Small intestine (tissue), 7 donors: ENCODE results near the gene CCDC71. TPM values are rescaled to one million over a fixed set of nuclear protein-coding genes. Genes with fewer than 3 reads are reported as not detected.

Experiments used
- DNase-seq, 2 donors: peaks; one replicate each; pipeline versions ENCODE4 v3.0.0 to v3.0.0-alpha.2; 2013
- FAIRE-seq: peaks from 2 replicates; lab custom pipeline; 2012; peaks lifted over from hg19 to GRCh38; lab: Jason Lieb, UNC
- H3K27ac ChIP-seq, 3 donors: one replicate each; pipeline ENCODE4 v1.5.1; 2013; ENCODE audit warnings: low read length in 2 of 3, mild to moderate bottlenecking in 2 of 3, control low read depth in 1 of 3, inconsistent platforms in 1 of 3, low read depth in 1 of 3, moderate library complexity in 1 of 3
- H3K27me3 ChIP-seq, 3 donors: one replicate each; pipeline ENCODE4 v1.6.1; 2013; ENCODE audit warnings: low read length in 3 of 3, inconsistent platforms in 1 of 3; ENCODE audit not compliant: control insufficient read depth in 3 of 3, insufficient read depth in 3 of 3
- H3K36me3 ChIP-seq, 3 donors: one replicate each; pipeline ENCODE4 v1.6.1; 2013; ENCODE audit warnings: low read length in 3 of 3, inconsistent platforms in 1 of 3, low read depth in 1 of 3, mild to moderate bottlenecking in 1 of 3, moderate library complexity in 1 of 3; ENCODE audit not compliant: control insufficient read depth in 3 of 3, insufficient read depth in 2 of 3
- H3K4me1 ChIP-seq, 3 donors: one replicate each; pipeline ENCODE4 v1.6.1; 2013; ENCODE audit warnings: low read length in 2 of 3, inconsistent platforms in 1 of 3, low read depth in 1 of 3, mild to moderate bottlenecking in 1 of 3, moderate library complexity in 1 of 3; ENCODE audit not compliant: control insufficient read depth in 3 of 3, insufficient read depth in 2 of 3
- H3K4me3 ChIP-seq, 3 donors: one replicate each; pipeline ENCODE4 v1.5.1; 2013; ENCODE audit warnings: low read length in 3 of 3, control low read depth in 1 of 3, inconsistent platforms in 1 of 3, low read depth in 1 of 3, mild to moderate bottlenecking in 1 of 3, moderate library complexity in 1 of 3
- H3K9me3 ChIP-seq, 2 donors: one replicate each; pipeline ENCODE4 v1.6.1; 2013; ENCODE audit warnings: low read depth in 1 of 2, low read length in 1 of 2; ENCODE audit not compliant: control insufficient read depth in 2 of 2, insufficient read depth in 1 of 2
- WGBS, 3 donors: extraction: QIAGEN DNeasy Blood & Tissue Kit; methylation state at CpG; one replicate each; pipeline ENCODE4 v1.1.7; 2013; 5-methylcytosine and 5-hydroxymethylcytosine counted together
- polyA plus RNA-seq, 4 donors: library from polyadenylated mRNA; stranded (reverse) in 3 of 4; unstranded in 1 of 4; fragments of 200-250 nt in 3 of 4; fragments of 120-200 nt in 1 of 4; gene quantifications; one replicate each; pipeline versions ENCODE4 v1.2.1 to v1.2.3, GENCODE V29; 2013
- donor health status: healthy with polysubstance abuse.
- donor health status: control.
- donor health status: control.
- donor health status: Bipolar disorder and iron deficiency.
- donor health status: healthy.

The CCDC71 gene
- polyA plus RNA-seq, 4 donors = 13.0 to 24.2 (median 17.9) TPM

GRCh38 chr3:49153349-49153912 lies 12.7 kb downstream of the CCDC71 start:
- H3K27ac ChIP-seq = no peak overlapping the region
- no peak for DNase-seq
- H3K4me1 ChIP-seq = peaks cover 0 to 8% (median 0%) of the 10 kb centered on the region in 3 donors
- no peaks in the 10 kb centered on the region for H3K36me3 ChIP-seq
- H3K4me3 ChIP-seq = no peak overlapping the region
- no peak for FAIRE-seq
- H3K9me3 ChIP-seq = no peaks in the 10 kb centered on the region
- 75 to 88% (median 81%) methylated on average over 3 of the region's 3 CpGs for WGBS, 3 donors
- H3K27me3 ChIP-seq = no peaks in the 10 kb centered on the region

GRCh38 chr3:49151610-49152009 lies 14.5 kb downstream of the CCDC71 start:
- Histone ChIP-seq H3K4me3 (no peak overlapping the region), H3K36me3 (no peaks in the 10 kb centered on the region), H3K27me3 (no peaks in the 10 kb centered on the region), H3K4me1 (no peaks in the 10 kb centered on the region), H3K9me3 (no peaks in the 10 kb centered on the region), H3K27ac (no peak overlapping the region)
- FAIRE-seq (no peak), DNase-seq (no peak)
- WGBS, 3 donors = 80 to 92% (median 91%) methylated on average over 2 of the region's 2 CpGs

GRCh38 chr3:49148159-49148558 lies 18.0 kb downstream of the CCDC71 start:
- Histone ChIP-seq H3K36me3 (no peaks in the 10 kb centered on the region), H3K4me3 (no peak overlapping the region), H3K4me1 (no peaks in the 10 kb centered on the region), H3K27me3 (no peaks in the 10 kb centered on the region), H3K9me3 (no peaks in the 10 kb centered on the region), H3K27ac (no peak overlapping the region)
- no peak for FAIRE-seq
- WGBS, 3 donors = 63 to 73% (median 69%) methylated on average over 5 of the region's 5 CpGs
- DNase-seq = no peak

GRCh38 chr3:49140080-49140479 lies 26.1 kb downstream of the CCDC71 start:
- H3K36me3 ChIP-seq = no peaks in the 10 kb centered on the region
- peaks cover 0 to 16% of the 10 kb centered on the region in 2 donors for H3K9me3 ChIP-seq
- DNase-seq (no peak), FAIRE-seq (no peak)
- peaks cover 0 to 5% (median 0%) of the 10 kb centered on the region in 3 donors for H3K4me1 ChIP-seq
- H3K27ac ChIP-seq = no peak overlapping the region
- H3K27me3 ChIP-seq = no peaks in the 10 kb centered on the region
- no peak overlapping the region for H3K4me3 ChIP-seq
- WGBS, 3 donors = 67 to 80% (median 76%) methylated on average over 3 of the region's 3 CpGs

GRCh38 chr3:49135499-49135898 lies 30.6 kb downstream of the CCDC71 start:
- Histone ChIP-seq H3K4me1 (peaks cover 0 to 16% (median 3%) of the 10 kb centered on the region in 3 donors), H3K27ac (no peak overlapping the region), H3K9me3 (peaks cover 0 to 4% of the 10 kb centered on the region in 2 donors), H3K4me3 (no peak overlapping the region), H3K27me3 (no peaks in the 10 kb centered on the region), H3K36me3 (peaks cover 0 to 15% (median 0%) of the 10 kb centered on the region in 3 donors)
- FAIRE-seq (no peak), DNase-seq (peak in 1 of 2 donors; percentile 32)
- WGBS, 3 donors = 41 to 75% (median 61%) methylated on average over 4 of the region's 4 CpGs

GRCh38 chr3:49134471-49135265 lies 31.5 kb downstream of the CCDC71 start:
- H3K27ac ChIP-seq = no peak overlapping the region
- no peak for FAIRE-seq
- H3K36me3 ChIP-seq = peaks cover 0 to 24% (median 0%) of the 10 kb centered on the region in 3 donors
- peaks cover 0 to under 1% of the 10 kb centered on the region in 2 donors for H3K9me3 ChIP-seq
- 55 to 65% (median 56%) methylated on average over 3 of the region's 3 CpGs for WGBS, 3 donors
- no peak overlapping the region for H3K4me3 ChIP-seq
- H3K4me1 ChIP-seq = peaks cover 0 to 16% (median 4%) of the 10 kb centered on the region in 3 donors
- H3K27me3 ChIP-seq = no peaks in the 10 kb centered on the region
- no peak for DNase-seq

- FAIRE-seq (no peak), DNase-seq (peak; percentile 86 to 94)
- Histone ChIP-seq H3K9me3 (no peaks in the 10 kb centered on the region), H3K27ac (peak overlapping the region; percentile 8 to 77 (median 51)), H3K4me3 (peak overlapping the region in 2 of 3 donors; percentile 54 to 56), H3K27me3 (no peaks in the 10 kb centered on the region), H3K4me1 (peaks cover 0 to 16% (median 4%) of the 10 kb centered on the region in 3 donors), H3K36me3 (peaks cover 0 to 37% (median 0%) of the 10 kb centered on the region in 3 donors)
- 2 to 9% (median 4%) methylated on average over 29 to 30 of the region's 30 CpGs for WGBS, 3 donors
Measured at GRCh38 chr3:49133226-49133951, 32.7 kb downstream of the CCDC71 start.
